Endodermal cell (in vitro differentiated cells): ENCODE results near the gene RAC3. TPM values are rescaled to one million over a fixed set of nuclear protein-coding genes. Genes with fewer than 3 reads are reported as not detected.

Experiments
- DNase-seq: peaks from one replicate; pipeline ENCODE4 v3.0.0-alpha.2; 2017
- H3K27ac ChIP-seq: 2 replicates; pipeline ENCODE4 v1.5.1; 2013; ENCODE audit warnings: mild to moderate bottlenecking, low read depth, low read length, moderate library complexity
- H3K27me3 ChIP-seq: 2 replicates; pipeline ENCODE4 v1.6.1; 2013; ENCODE audit warnings: mild to moderate bottlenecking, low read length, moderate library complexity; ENCODE audit not compliant: insufficient read depth, control insufficient read depth, poor library complexity, severe bottlenecking
- H3K36me3 ChIP-seq: 2 replicates; pipeline ENCODE4 v1.7.0; 2013; ENCODE audit warnings: mild to moderate bottlenecking, low read length, moderate library complexity; ENCODE audit not compliant: control insufficient read depth, insufficient read depth
- H3K4me1 ChIP-seq: one replicate; pipeline ENCODE4 v1.7.0; 2013; ENCODE audit warnings: low read length; ENCODE audit not compliant: control insufficient read depth, insufficient read depth
- H3K4me3 ChIP-seq: 2 replicates; pipeline ENCODE4 v1.5.1; 2013; ENCODE audit warnings: mild to moderate bottlenecking, low read length, moderate library complexity
- H3K9ac ChIP-seq: 2 replicates; pipeline ENCODE4 v1.6.1; 2013; ENCODE audit warnings: mild to moderate bottlenecking, low read length, moderate library complexity; ENCODE audit not compliant: poor library complexity, severe bottlenecking; ENCODE audit errors: extremely low read depth
- H3K9me3 ChIP-seq: 2 replicates; pipeline ENCODE4 v1.6.1; 2013; ENCODE audit warnings: mild to moderate bottlenecking, low read length, moderate library complexity; ENCODE audit not compliant: control insufficient read depth
- H3K27ac Mint-ChIP-seq: 2 replicates; pipeline ENCODE4 v1.8.0; 2020; ENCODE audit warnings: mixed read lengths
- H3K27me3 Mint-ChIP-seq: 2 replicates; pipeline ENCODE4 v1.8.0; 2021; ENCODE audit warnings: mild to moderate bottlenecking, mixed read lengths; ENCODE audit not compliant: insufficient read depth
- H3K36me3 Mint-ChIP-seq: 2 replicates; pipeline ENCODE4 v1.8.0; 2020; ENCODE audit warnings: low read depth, mixed read lengths
- H3K4me1 Mint-ChIP-seq: 2 replicates; pipeline ENCODE4 v1.8.0; 2020; ENCODE audit warnings: mixed read lengths
- H3K4me3 Mint-ChIP-seq: 2 replicates; pipeline ENCODE4 v1.8.0; 2020; ENCODE audit warnings: mild to moderate bottlenecking, moderate library complexity, mixed read lengths
- H3K9me3 Mint-ChIP-seq: 2 replicates; pipeline ENCODE4 v1.8.0; 2020; ENCODE audit warnings: mild to moderate bottlenecking, mixed read lengths
- WGBS, 2 experiments: methylation state at CpG; one replicate each; pipeline versions ENCODE4 v1.1.5 to v1.1.7; 2013; ENCODE audit warnings: missing lambda C conversion rate in 2 of 2, mixed read lengths in 1 of 2; ENCODE audit not compliant: insufficient coverage in 1 of 2, insufficient read length in 1 of 2; 5-methylcytosine and 5-hydroxymethylcytosine counted together
- total RNA-seq, 2 donors: library from RNA; stranded (reverse); fragmentation: NEBNext Ultra II Directional in 1 of 2; extraction: Animal tissue kit (Norgen Biotek cat#: 25700) in 1 of 2; gene quantifications; 2 replicates in 1 of 2; 3 replicates in 1 of 2; pipeline ENCODE4 v1.2.1, GENCODE V29; 2021
- TF ChIP-seq, protein P1 (sequence below): fragments of 200-600 bp; sonication (generic); conservative IDR thresholded peaks from 2 replicates; pipeline ENCODE4 v1.5.0; 2021; ENCODE audit warnings: antibody characterized with exemption, mild to moderate bottlenecking

Gene RAC3
- total RNA-seq, 2 donors from 2014 or later: 45.7 to 53.9 TPM

GRCh38 chr17:82047379-82047778, 15.9 kb downstream of the RAC3 start:
- H3K9me3 Mint-ChIP-seq: no peaks in the 10 kb centered on the region
- no peak overlapping the region for H3K4me3 ChIP-seq
- H3K36me3 ChIP-seq: peaks cover 22% of the 10 kb centered on the region
- H3K4me3 Mint-ChIP-seq: no peak overlapping the region
- H3K27me3 ChIP-seq: no peaks in the 10 kb centered on the region
- H3K9ac ChIP-seq: no peak overlapping the region
- TF ChIP-seq, protein P1, sequence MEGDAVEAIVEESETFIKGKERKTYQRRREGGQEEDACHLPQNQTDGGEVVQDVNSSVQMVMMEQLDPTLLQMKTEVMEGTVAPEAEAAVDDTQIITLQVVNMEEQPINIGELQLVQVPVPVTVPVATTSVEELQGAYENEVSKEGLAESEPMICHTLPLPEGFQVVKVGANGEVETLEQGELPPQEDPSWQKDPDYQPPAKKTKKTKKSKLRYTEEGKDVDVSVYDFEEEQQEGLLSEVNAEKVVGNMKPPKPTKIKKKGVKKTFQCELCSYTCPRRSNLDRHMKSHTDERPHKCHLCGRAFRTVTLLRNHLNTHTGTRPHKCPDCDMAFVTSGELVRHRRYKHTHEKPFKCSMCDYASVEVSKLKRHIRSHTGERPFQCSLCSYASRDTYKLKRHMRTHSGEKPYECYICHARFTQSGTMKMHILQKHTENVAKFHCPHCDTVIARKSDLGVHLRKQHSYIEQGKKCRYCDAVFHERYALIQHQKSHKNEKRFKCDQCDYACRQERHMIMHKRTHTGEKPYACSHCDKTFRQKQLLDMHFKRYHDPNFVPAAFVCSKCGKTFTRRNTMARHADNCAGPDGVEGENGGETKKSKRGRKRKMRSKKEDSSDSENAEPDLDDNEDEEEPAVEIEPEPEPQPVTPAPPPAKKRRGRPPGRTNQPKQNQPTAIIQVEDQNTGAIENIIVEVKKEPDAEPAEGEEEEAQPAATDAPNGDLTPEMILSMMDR: no peak
- 93 to 95% methylated on average over 13 to 24 of the region's 24 CpGs for WGBS, 2 experiments
- no peaks in the 10 kb centered on the region for H3K27me3 Mint-ChIP-seq
- H3K4me1 Mint-ChIP-seq: peaks cover 4% of the 10 kb centered on the region
- H3K4me1 ChIP-seq: no peaks in the 10 kb centered on the region
- no peaks in the 10 kb centered on the region for H3K9me3 ChIP-seq
- no peak overlapping the region for H3K27ac Mint-ChIP-seq
- no peak overlapping the region for H3K27ac ChIP-seq
- peaks cover 11% of the 10 kb centered on the region for H3K36me3 Mint-ChIP-seq
- DNase-seq: no peak

GRCh38 chr17:82047914-82048570, 16.6 kb downstream of the RAC3 start:
- Histone ChIP-seq H3K9ac (no peak overlapping the region), H3K36me3 (peaks cover 23% of the 10 kb centered on the region), H3K9me3 (no peaks in the 10 kb centered on the region), H3K27ac (no peak overlapping the region), H3K4me1 (no peaks in the 10 kb centered on the region), H3K4me3 (no peak overlapping the region), H3K27me3 (no peaks in the 10 kb centered on the region)
- Mint-ChIP-seq H3K27ac (no peak overlapping the region), H3K9me3 (no peaks in the 10 kb centered on the region), H3K27me3 (no peaks in the 10 kb centered on the region), H3K4me3 (no peak overlapping the region), H3K36me3 (peaks cover 11% of the 10 kb centered on the region), H3K4me1 (peaks cover 4% of the 10 kb centered on the region)
- DNase-seq: no peak
- TF ChIP-seq, protein P1: no peak
- 91 to 93% methylated on average over 18 to 25 of the region's 25 CpGs for WGBS, 2 experiments

GRCh38 chr17:82048571-82048971, 17.1 kb downstream of the RAC3 start:
- Histone ChIP-seq H3K27me3 (no peaks in the 10 kb centered on the region), H3K4me3 (no peak overlapping the region), H3K9me3 (no peaks in the 10 kb centered on the region), H3K4me1 (no peaks in the 10 kb centered on the region), H3K36me3 (peaks cover 28% of the 10 kb centered on the region), H3K9ac (no peak overlapping the region), H3K27ac (no peak overlapping the region)
- Mint-ChIP-seq H3K27ac (no peak overlapping the region), H3K36me3 (peaks cover 11% of the 10 kb centered on the region), H3K4me3 (no peak overlapping the region), H3K4me1 (peaks cover 4% of the 10 kb centered on the region), H3K9me3 (no peaks in the 10 kb centered on the region), H3K27me3 (no peaks in the 10 kb centered on the region)
- TF ChIP-seq, protein P1: no peak
- WGBS, 2 experiments: 94 to 100% methylated on average over 1 to 20 of the region's 20 CpGs
- no peak for DNase-seq
